Activated CD4-positive, alpha-beta T cell treated with anti-CD3 and anti-CD28 coated beads, Interleukin-10, Interleukin-2, amounts not matched to agents 100 ng/mL and 50 ng/mL, durations not matched to agents 16 hours and 8 hours (primary cell): Measurements from ENCODE around the gene PRR23E.
A peak's percentile ranks its signal among the peaks of the same experiment; 100 is the strongest.

Experiments
- DNase-seq: peaks from one replicate; pipeline ENCODE4 v3.0.0-alpha.2; 2020

PRR23E gene

DNA sequence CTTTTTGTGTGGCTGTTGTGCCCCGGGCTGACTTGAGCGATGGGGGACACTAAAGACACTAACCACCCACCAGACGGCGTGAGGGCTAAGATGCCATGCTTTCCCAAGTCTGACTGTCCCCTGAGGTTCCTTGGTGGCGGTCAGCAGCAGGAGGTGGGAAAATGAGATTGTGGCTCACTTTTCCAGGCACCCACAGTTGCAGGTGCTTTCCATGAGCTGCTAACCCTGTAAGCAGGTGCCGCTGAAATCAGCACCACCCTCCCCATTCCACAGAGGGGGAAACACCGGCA lies 17.7 kb downstream of the PRR23E start:
- DNase-seq = no peak

- no peak for DNase-seq
Measured at GRCh38 chr3:127211118-127212060, 18.5 kb downstream of the PRR23E start.

- no peak for DNase-seq
Measured at GRCh38 chr3:127212231-127212630, 19.3 kb downstream of the PRR23E start.

DNA sequence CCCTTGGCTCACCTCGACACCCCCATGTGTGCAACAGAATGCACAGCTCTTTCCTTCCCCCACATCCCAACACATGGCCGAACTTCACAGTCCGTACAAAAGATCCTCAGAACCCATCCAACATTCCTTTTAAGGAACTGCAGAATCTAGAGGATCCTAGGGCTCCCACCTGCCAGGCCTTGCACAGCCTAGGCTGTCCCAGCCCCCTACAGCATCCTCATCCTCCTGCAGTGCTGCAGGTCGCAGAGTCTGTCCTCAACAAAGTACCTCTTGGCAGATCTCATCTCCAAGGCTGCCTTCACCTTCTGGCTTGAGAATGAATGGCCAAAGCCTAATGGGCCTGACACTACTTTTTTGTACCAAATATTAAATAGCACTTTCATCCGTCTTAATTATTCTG lies 19.8 kb downstream of the PRR23E start:
- DNase-seq = no peak

- DNase-seq = no peak
Measured at GRCh38 chr3:127213381-127213918, 20.5 kb downstream of the PRR23E start.

DNA sequence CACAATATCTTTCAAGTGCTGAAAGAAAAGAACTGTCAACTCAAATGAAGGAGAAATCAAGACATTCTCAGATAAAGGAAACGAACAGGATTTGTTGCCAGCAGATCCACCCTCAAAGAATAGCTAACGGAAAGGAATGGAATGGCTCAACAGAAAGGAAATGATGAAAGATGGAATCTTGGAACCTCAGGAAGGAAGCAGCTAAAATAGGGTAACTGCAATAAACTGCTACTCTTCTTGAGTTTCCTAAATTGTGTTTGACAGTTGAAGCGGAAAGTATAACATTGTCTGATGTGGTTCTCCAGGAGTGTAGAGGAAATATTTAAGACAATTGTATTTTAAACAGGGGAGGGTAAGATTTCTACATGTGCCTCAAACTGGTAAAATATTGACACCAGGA lies 22.0 kb downstream of the PRR23E start:
- no peak for DNase-seq

- DNase-seq = no peak
Measured at GRCh38 chr3:127215714-127216414, 22.9 kb downstream of the PRR23E start.

DNA sequence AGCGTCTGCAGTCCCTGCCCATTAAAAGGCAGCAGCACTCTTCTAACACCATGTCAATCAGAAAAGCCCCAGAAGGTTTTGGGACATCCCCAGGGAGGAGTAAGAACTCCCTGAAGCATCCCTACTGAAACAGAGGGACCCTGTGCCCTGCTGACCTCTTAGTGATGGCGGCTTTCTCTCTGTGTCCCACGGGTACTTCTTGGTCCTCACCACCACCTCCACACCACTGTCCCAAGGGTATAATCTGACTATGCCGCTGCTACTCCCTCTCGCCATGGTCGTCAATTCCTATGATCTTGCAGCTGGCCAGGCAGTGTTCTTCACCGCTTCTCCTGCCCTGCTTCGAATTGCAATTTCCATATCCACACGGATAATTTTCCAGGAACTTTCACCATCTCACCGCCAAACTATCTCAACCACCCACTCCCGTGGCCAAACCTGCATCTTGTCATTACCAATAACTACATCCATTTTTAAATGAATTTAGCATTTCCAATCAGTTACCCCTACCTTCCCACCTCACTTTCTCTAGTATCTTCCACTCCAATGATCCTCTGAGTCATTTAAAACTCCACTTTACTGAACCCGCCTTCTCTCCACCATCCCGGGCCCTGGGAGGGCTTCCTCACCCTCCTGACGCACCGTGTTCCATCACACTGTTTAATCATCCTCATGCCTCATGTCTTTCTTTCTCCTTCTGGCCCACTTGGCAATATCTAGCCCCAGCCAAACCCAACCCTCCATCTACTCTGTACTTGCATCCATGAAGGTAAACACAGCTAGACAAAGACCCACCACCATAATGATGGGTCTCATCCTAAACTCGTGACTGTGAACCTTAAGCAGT lies 23.7 kb downstream of the PRR23E start:
- DNase-seq = no peak

DNA sequence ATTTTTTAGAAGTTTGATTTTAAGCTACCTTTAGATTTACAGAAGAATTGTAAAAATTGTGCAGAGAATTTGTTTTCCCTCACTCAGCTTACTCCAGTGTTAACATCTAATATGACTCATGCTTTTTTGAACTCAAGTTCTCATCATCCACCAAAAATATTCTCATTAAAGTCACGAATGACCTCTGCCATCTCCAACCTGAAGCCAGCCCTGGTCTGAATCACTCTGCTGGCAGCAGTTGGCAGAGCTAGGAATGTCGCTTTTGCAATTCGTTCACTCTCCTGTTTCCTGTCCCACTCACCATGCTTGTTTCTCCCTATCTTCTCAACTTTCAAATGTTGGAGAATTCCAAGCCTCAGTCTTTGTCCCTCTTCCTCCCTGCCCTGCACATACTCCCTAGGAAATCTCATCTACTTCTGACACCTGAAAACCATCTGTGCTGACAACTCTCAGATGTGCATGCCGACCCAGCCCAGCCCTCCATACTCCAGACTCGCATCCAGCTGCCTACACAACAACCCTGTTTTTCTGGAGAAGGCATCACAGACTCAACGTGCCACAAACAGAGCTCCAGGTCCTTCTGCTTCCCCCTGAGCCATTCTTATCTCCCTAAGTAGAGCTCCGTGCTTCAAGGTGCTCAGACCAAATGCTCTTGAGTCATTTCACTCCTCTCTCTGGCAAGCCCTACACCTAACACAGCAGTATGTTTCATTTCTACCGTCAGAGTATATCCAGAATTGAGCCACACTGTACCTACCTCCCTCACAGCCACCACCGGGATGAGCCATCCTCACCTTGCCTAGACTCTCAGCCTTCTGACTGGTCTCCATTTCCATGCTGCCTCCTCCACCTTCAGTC lies 24.9 kb downstream of the PRR23E start:
- peak; percentile 13 for DNase-seq

DNA sequence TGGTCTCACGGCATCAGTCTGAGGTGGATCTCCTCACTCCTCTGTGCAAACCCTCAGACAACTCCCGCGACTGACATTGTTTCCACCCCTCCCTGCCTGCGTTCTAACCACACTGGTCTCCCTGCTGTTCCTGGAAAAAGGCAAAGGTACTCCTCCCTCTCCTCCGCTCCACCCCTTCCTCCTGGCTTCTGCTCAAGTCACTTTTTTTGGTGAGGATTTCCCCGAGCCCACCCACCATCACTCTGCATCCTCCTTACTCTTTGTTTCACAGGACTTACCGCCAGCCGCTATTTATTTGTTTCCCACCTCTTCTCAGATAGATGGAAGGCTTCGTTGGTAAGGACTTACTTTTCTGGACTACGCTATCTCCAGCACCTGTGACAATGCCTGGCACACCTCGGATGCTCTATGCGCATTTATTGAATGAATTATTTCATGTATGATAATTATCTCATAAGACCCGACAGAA lies 25.6 kb downstream of the PRR23E start:
- no peak for DNase-seq

DNA sequence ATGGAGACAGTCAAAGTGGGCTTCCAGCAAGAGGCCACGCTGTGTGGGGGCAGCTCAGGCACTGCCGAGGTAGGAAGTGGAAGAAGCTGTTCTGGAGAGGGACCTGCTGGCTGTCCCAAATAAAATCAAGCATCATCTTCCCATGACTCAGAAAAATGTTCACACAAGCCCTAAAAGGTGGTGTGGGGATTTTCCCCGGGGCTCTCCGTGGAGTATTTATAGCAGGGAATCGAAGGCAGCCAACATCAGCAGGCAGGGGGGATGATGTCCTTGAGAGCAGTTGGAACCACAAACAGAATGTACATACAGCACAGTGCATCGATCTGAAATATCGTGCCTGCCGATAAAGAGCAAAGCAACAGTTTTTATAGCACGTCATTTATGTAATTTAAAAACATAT lies 27.6 kb downstream of the PRR23E start:
- DNase-seq = no peak

- DNase-seq = no peak
Measured at GRCh38 chr3:127221037-127221436, 28.1 kb downstream of the PRR23E start.

GRCh38 chr3:127221446-127222035 lies 28.6 kb downstream of the PRR23E start:
- no peak for DNase-seq

- no peak for DNase-seq
Measured at GRCh38 chr3:127222163-127222562, 29.2 kb downstream of the PRR23E start.

DNA sequence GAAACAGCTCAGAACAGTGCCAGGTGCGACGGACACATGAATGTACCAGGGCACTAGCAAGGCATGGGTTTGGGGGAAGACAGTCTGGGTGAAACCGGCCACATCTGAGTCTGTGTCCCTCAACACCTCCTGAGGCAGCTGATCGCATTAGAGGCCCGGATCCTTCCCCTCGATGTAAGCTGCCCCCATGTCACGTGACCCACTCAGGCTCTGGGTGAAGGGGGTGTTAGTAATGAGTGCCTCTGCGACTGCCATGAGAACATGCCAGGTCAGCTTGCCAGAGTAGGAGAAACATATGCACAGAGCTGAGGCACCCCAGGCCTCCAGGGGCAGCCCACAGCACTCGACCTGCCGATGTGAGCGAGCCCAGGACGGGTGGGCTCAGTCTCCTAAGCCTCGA lies 29.7 kb downstream of the PRR23E start:
- no peak for DNase-seq

DNA sequence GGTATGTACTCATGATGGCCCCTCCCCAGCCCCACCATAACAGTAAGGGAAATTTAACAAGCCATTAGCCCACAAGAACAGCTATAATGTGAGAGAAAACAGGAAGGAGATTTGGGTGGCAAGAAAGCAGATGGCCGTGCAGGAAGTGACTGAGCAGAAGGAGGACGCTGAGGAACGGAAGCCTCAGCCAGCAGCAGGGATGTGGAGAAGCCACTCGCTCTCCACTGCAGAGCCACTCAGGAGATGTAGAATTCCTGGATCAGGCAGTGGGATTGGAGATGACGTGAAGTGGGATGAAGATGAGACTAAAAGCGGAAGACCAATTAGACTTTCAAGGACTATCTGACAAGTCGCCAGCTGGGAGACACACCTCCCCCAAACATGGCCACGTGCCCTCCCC lies 31.2 kb downstream of the PRR23E start:
- no peak for DNase-seq

DNA sequence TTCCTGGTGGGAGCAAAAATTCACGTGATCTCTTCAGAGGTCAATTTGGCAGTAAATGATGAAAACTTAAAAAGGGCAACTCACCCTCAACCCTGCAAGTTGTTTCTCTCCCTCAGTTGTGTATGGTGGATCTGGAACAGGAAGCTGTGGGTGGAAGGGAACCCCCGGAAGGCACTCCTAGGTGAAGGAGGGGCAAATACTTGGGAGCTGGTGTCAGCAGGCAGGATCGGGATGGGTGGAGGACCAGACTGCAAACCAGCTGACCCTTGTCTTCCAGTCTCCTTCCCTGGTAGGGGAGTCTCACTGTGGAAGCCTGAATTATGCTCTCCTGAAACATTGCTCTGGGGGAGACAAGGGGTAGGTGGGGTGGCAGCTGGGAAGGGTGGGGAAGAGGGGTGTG lies 33.5 kb downstream of the PRR23E start:
- DNase-seq = no peak

DNA sequence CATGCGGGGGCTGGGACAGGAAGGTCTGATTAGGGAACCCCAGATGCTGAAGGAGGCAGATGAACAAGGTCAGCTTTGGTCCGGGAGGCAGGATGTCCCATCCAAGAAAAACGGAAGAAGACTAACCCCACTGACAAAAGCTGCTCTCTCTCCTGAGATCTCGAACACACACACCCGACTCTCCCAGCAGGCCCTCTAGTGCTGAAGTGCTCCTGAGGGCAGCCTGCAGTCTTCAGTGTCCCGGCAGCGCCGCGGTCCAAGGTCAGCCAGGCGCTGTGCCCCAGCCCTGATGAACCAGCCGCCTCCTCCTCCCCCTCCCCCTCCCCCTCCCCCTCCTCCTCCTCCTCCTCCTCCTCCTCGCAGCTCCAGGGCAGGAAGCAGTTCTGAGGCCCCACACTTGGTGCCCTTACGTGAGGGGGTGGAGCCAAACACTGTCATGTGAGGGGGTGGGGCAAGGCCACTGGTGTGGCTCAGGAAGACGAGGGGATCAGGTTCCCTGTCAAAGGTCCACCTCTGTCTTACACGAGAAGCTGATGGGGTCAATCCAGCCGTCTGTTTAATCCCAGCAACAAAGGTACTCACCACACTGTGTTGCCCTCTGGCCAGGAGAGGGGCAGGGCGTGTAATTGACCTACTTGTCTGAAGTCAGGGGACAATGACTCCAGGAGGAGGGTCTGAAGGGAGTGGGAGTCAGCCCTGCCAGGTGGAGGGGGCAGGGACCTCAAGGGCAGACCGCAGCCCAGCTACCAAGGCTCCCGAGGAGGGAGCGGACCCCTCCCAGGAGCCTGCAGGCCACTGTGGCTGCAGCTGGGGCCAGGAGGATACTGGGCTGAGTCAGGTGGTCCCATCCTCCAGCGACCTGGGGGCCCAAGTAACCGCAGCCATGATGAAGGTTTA lies 34.3 kb downstream of the PRR23E start:
- no peak for DNase-seq

- DNase-seq = peak; percentile 51
Measured at GRCh38 chr3:127228866-127229265, 35.9 kb downstream of the PRR23E start.

GRCh38 chr3:127233371-127233770 lies 40.4 kb downstream of the PRR23E start:
- DNase-seq = no peak

DNA sequence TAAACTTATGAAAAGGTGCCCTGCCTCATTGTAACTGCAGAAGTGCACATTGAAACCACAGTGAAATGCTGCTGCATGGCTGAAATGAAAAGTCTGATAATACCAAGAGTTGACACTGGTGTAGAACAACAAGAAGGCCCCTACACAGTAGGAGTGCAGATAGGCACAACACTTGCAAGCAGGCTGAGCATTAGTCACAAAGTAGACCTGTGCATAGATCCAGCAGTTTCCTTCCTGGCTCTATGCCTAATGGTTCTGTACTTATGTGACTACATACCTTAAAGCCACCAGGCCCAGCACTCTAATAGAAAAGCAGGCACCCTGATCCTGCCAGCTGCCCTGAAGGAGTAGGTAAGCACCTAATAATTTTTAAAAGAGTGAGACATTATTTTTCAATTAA lies 41.8 kb downstream of the PRR23E start:
- DNase-seq = no peak
